ENCODE measurements around the gene INO80B.

DNA sequence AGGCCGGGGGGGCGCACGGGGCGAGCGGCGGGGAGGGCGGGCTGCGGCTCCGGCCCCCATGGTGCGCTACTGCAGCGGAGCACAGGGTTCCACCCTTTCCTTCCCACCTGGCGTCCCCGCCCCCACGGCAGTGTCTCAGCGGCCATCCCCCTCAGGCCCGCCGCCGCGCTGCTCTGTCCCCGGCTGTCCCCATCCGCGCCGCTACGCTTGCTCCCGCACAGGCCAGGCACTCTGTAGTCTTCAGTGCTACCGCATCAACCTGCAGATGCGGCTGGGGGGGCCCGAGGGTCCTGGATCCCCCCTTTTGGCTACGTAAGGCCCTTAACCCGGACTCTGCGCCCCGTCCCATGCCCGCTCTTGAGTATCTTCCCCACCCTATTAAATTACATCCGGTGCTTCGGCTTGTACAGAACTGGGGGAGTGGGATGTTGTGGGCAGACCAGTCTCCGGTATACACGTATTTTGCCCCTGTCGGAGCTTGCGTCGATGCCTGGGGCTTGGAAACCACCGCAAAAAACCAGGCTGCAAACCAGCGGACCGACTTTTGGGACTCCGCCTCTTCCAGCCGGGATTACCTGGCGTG lies 2.8 kb downstream of the INO80B start:
- TF ChIP-seq, protein P1, sequence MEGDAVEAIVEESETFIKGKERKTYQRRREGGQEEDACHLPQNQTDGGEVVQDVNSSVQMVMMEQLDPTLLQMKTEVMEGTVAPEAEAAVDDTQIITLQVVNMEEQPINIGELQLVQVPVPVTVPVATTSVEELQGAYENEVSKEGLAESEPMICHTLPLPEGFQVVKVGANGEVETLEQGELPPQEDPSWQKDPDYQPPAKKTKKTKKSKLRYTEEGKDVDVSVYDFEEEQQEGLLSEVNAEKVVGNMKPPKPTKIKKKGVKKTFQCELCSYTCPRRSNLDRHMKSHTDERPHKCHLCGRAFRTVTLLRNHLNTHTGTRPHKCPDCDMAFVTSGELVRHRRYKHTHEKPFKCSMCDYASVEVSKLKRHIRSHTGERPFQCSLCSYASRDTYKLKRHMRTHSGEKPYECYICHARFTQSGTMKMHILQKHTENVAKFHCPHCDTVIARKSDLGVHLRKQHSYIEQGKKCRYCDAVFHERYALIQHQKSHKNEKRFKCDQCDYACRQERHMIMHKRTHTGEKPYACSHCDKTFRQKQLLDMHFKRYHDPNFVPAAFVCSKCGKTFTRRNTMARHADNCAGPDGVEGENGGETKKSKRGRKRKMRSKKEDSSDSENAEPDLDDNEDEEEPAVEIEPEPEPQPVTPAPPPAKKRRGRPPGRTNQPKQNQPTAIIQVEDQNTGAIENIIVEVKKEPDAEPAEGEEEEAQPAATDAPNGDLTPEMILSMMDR (IDR thresholded peaks at IDR 0.05), result no peak
- peak; percentile 64 to 86 for TF ChIP-seq POLR2A (IDR thresholded peaks at IDR 0.05)

Measured in uterus (tissue), 2 donors.